ENCODE results near the gene CHAF1B. TPM values are rescaled to one million over a fixed set of nuclear protein-coding genes. Genes with fewer than 3 reads are reported as not detected.
"Not testable (repeated sequence)": the region's sequence is repeated elsewhere in the genome, so short reads cannot be mapped to it uniquely, and the experiment has no call there.

Gene CHAF1B
- total RNA-seq, 1 donor from 2014 or later: 31.5 TPM

- intact Hi-C loops (cut with micrococcal nuclease): no loop called here
These were observed 2.9 kb downstream of the CHAF1B start for GRCh38 chr21:36388096-36388495.

- intact Hi-C loops (cut with micrococcal nuclease): no loop called here
These were observed 3.6 kb downstream of the CHAF1B start for GRCh38 chr21:36388835-36389234.

GRCh38 chr21:36391649-36392048, 6.5 kb downstream of the CHAF1B start:
- intact Hi-C loops (cut with micrococcal nuclease): not testable (repeated sequence)

DNA sequence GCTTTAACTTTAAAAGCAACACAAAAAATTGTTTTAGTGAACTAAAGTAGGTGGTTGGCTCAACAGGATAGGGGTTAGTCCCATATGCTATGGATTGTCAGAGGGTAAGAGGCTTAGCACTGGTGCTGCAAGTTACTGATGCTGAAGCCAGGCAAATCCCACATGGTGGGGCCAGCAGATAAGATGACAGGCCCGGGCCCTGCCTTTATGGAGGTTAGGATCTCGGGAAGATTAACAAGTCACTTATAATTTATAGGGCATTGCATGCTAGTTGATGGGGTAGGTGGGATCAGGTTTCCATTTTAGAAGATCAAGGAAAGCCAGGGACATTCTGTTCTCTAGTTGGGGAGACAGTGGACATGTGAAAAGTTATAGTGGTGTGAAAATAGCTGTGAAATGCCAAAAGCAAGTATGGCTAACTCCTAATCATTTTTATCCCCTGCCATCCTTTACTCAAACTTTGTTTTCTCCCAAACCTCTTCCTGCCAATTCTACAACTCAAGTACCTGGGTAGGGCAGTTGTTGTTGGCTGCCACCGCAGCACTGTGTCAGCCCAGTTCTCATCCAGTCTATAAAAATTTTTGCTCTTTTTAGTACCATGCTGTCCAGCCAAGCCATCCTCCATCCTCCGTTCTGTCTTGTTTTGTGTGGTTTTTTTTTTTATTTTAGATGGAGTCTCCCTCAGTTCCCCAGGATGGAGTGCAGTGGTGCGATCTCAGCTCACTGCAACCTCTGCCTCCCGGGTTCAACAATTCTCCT, 10.3 kb downstream of the CHAF1B start:
- intact Hi-C loops (cut with micrococcal nuclease): no loop called here

DNA sequence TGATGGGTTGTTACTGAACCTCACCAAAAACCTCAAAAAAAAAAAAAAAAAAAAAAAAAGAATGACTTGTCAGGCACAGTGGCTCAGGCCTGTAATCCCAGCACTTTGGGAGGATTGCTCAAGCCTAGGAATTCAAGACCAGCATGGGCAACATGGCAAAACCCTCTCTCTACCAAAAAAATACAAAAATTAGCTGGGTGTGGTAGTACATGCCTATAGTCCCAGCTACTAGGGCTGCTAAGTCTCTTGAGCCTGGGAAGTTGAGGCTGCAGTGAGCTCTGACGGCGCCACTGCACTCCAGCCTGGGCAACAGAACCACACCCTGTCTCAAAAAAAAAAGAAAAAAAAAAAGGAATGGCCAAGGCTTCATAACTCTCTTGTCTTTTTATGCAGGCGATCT, 11.1 kb downstream of the CHAF1B start:
- intact Hi-C loops (cut with micrococcal nuclease): no loop called here

DNA sequence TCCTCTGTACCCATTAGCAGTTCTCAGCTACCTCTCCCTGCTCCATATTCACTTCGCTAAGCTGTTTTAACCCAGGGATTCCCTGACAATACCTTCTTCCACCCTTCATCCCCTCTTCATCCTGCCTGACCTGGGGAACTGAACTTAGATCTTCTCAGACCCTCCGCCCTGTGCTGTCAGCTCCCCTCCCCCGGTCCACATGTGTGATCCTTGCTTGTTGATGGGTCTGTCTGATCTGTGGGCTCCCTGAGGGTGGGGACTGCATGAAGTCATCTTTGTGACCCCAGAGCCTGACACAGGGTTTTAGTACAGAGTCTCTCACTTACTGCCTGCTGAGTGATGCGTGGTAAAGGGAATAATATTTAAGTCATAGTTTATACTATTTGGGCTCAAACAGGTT, 11.8 kb downstream of the CHAF1B start:
- intact Hi-C loops (cut with micrococcal nuclease): no loop called here

GRCh38 chr21:36397606-36398005, 12.4 kb downstream of the CHAF1B start:
- intact Hi-C loops (cut with micrococcal nuclease): no loop called here

DNA sequence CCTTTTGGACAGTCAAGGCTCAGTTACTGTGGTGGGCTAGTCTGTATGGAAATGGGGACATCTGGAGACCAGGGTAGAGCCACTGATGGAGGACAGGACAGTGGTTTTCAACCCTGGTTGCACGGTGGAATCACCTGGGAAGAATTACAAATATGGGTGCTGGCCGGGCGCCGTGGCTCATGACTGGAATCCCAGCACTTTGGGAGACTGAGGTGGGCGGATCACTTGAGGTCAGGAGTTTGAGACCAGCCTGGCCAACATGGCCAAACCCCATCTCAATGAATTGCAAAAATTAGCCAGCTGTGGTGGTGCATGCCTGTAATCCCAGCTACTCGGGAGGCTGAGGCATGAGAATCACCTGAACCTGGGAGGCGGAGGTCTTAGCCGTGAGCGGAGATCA, 14.5 kb downstream of the CHAF1B start:
- intact Hi-C loops (cut with micrococcal nuclease): not testable (repeated sequence)

DNA sequence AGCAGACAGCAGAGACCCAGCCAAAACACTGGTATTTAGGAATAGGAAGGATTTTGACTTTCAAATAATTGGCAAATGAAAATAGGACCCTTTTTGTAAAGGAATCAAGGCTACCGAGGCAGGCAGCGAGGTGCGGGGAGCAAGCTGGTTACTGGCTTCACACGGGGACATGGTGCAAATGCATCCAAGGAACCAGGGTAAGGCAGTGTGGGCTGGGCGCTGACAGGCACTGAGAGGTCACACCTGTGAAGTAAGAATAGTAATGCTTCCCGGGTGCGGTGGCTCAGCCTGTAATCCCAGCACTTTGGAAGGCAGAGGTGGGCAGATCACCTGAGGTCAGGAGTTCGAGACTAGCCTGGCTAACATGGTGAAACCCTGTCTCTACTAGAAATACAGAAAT, 15.5 kb downstream of the CHAF1B start:
- intact Hi-C loops (cut with micrococcal nuclease): no loop called here

DNA sequence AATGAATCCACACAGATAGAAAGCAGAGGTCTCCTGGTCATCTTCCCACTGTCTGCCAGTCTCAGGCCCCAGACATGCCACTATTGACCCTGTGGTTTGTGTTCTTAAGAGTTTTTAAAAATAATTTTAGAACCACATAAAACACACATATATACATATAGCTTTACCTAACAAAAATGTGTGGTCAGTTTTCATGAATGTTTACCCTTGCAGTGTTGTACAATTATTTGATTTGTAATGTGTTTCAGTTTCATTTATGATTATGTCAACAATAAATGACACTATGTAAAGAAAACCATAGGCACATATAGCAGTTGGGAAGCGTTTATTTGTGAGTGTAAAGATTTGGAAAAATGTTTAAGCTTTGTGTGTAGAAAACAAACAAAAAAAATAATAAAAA, 17.1 kb downstream of the CHAF1B start:
- intact Hi-C loops (cut with micrococcal nuclease): no loop called here

GRCh38 chr21:36403713-36404112, 18.5 kb downstream of the CHAF1B start:
- intact Hi-C loops (cut with micrococcal nuclease): no loop called here

- intact Hi-C loops (cut with micrococcal nuclease): no loop called here
These were observed 23.4 kb downstream of the CHAF1B start for GRCh38 chr21:36408568-36408967.

- intact Hi-C loops (cut with micrococcal nuclease): no loop called here
These were observed 26.1 kb downstream of the CHAF1B start for GRCh38 chr21:36411301-36411700.

DNA sequence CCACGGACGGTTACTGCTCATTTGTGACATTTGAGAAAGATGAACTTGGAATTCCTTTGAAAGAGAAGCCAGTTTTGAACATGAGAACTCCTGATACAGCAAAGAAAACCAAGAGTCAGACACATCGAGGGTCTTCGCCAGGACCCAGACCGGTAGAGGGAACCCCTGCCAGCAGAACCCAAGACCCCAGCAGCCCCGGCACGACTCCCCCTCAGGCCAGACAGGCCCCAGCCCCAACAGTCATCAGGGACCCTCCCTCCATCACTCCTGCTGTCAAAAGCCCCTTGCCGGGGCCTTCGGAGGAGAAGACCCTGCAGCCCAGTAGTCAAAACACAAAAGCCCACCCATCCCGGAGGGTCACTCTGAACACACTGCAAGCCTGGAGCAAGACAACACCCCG, 27.7 kb downstream of the CHAF1B start:
- intact Hi-C loops (cut with micrococcal nuclease): no loop called here

DNA sequence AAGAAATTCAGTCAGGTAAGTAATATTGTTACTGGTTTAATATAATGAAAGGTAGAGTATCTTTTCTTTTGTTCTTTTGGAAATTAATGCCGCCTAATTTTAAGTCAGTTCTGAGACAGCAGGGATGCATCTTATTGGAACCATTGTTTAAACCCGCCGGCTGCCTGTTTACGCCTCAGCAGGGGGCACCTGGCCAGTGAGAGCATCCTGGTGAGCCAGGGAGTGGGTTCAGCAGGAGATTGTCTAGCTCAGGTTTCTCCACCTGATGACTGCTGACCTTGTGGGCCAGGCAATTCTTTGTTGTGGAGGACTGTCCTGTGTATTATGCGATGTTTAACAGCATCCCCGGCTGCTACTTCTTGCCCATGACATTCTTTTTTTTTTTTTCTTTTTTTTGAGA, 30.2 kb downstream of the CHAF1B start:
- intact Hi-C loops (cut with micrococcal nuclease): no loop called here

GRCh38 chr21:36419241-36419640, 34.0 kb downstream of the CHAF1B start:
- intact Hi-C loops (cut with micrococcal nuclease): no loop called here

- intact Hi-C loops (cut with micrococcal nuclease): loop anchor here (5.0 kb wide), 1 partner anchor 167 kb away; no protein-coding TSS in a partner anchor
These were observed 34.8 kb downstream of the CHAF1B start for GRCh38 chr21:36419996-36420395.

- intact Hi-C loops (cut with micrococcal nuclease): loop anchor here (5.0 kb wide), 1 partner anchor 167 kb away; no protein-coding TSS in a partner anchor
These were observed 35.6 kb downstream of the CHAF1B start for GRCh38 chr21:36420571-36421339.

DNA sequence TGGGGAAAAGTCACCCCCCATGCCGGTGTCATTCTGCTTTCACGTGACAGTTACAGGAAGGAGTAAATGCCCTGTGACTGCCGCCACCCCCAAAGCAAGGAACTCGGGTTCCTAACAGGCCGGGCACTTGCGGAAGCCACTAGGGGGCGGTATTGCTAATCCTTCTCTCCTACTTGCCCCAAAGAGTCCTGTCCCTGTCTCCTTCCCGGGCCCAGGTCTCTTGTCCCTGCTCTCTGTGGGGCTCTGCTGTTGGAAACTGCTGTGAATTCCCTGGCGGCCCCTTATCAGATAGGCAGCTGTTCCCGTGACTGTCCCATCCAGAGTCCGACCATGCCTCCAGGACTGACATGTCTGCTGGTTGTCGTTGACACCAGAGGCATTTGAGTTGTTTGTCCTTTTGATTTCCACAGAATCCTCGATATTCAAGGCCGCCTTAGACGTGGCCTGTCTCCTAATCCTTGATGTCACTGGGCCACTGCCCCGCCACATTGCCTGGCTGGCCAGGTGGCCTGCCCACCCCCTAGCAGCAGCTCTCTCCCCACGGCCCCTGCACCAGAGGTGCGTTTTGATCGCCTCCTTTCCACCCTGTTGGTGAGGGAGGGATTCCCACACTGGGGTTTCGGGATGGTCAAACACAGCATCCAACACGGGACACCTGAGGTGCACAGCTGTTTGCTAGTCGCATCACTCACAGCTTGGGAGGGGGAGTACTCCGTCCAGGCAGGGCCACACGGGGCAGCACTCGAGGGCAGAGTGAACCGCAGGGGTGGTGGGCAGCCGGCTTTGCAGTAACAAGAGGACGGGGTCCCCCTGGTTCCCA, 37.3 kb downstream of the CHAF1B start:
- intact Hi-C loops (cut with micrococcal nuclease): loop anchor here (5.0 kb wide), 1 partner anchor 165 kb away; no protein-coding TSS in a partner anchor

DNA sequence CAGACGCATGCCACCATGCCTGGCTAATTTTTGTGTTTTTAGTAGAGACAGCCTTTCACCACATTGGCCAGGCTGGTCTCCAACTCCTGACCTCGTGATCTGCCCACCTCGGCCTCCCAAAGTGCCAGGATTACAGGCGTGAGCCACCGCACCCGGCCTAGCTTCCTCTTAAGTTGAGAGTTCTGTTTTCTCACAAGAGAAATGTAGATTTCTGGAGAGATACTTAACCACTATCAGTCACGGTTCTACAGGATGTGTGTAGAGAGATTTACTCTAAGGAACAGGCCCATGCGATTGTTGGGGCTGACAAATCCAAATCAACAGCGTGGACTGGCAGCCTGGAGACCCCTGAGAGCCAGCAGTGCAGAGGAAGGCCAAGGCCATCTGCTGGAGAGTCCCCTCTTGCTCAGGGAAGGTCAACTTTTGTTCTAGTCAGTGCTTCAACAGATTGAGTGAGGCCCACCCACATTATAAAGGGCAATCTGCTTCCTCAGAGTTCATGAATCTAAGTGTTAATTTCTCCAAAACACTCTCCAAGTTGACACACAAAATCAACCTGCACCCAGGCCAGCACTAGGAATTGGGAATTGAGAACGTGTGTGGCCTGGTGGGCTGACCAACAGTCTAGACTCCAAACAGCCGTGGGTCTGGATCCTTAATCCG, 38.7 kb downstream of the CHAF1B start:
- intact Hi-C loops (cut with micrococcal nuclease): loop anchor here (5.0 kb wide), 1 partner anchor 163 kb away; no protein-coding TSS in a partner anchor

GRCh38 chr21:36424592-36424991, 39.4 kb downstream of the CHAF1B start:
- intact Hi-C loops (cut with micrococcal nuclease): loop anchor here (5.0 kb wide), 1 partner anchor 163 kb away; no protein-coding TSS in a partner anchor
